WTC11 (cell line): ENCODE results near the gene KIF26A. TPM values are rescaled to one million over a fixed set of nuclear protein-coding genes. Genes with fewer than 3 reads are reported as not detected.

Experiments used
- ATAC-seq: fragments of 200-7000 bp; cut with Tn5 transposase; 2 replicates; pipeline ENCODE4 v1.10.0; 2021; ENCODE audit warnings: mild to moderate bottlenecking, moderate library complexity
- CTCF ChIA-PET: fragments of 300-600 bp; sonication (Branson Sonifier 250); formaldehyde crosslinking; loops from one replicate; lab custom pipeline; 2021; ENCODE audit warnings: antibody characterized with exemption; lab: Charles Lee
- POLR2A ChIA-PET: fragments of 350-600 bp; sonication (Branson Sonifier 250); formaldehyde crosslinking; loops from one replicate; lab custom pipeline; 2021; ENCODE audit warnings: antibody characterized with exemption; lab: Charles Lee
- DNase-seq: peaks from one replicate; pipeline ENCODE4 v3.0.0; 2021; ENCODE audit warnings: low spot score
- H3K27ac Mint-ChIP-seq: 2 replicates; pipeline ENCODE4 v1.8.0; 2021; ENCODE audit warnings: mixed read lengths
- H3K27me3 Mint-ChIP-seq: 2 replicates; pipeline ENCODE4 v1.8.0; 2021; ENCODE audit warnings: low read depth, mild to moderate bottlenecking, moderate library complexity, mixed read lengths
- H3K36me3 Mint-ChIP-seq: 2 replicates; pipeline ENCODE4 v1.8.0; 2021; ENCODE audit warnings: mixed read lengths
- H3K4me1 Mint-ChIP-seq: 2 replicates; pipeline ENCODE4 v1.8.0; 2022; ENCODE audit warnings: mixed read lengths
- H3K4me3 Mint-ChIP-seq: 2 replicates; pipeline ENCODE4 v1.8.0; 2021; ENCODE audit warnings: mild to moderate bottlenecking, moderate library complexity, mixed read lengths
- H3K9me3 Mint-ChIP-seq: 2 replicates; pipeline ENCODE4 v1.8.0; 2021; ENCODE audit warnings: mixed read lengths
- ARID4B ChIP-seq: sonication (generic); formaldehyde crosslinking; IDR thresholded peaks from 2 replicates; pipeline ENCODE4 v1.8.0; 2023; ENCODE audit warnings: missing genetic modification reagents, mild to moderate bottlenecking, borderline replicate concordance
- ATF1 ChIP-seq: sonication (generic); formaldehyde crosslinking; IDR thresholded peaks from 2 replicates; pipeline ENCODE4 v1.8.1; 2023; ENCODE audit warnings: mild to moderate bottlenecking, moderate library complexity, missing genetic modification reagents
- ESRRA ChIP-seq: sonication (generic); formaldehyde crosslinking; IDR thresholded peaks from 2 replicates; pipeline ENCODE4 v1.8.1; 2022; ENCODE audit warnings: mild to moderate bottlenecking, missing genetic modification reagents, borderline replicate concordance
- FOXK1 ChIP-seq: sonication (generic); formaldehyde crosslinking; IDR thresholded peaks from 2 replicates; pipeline ENCODE4 v1.8.0; 2022; ENCODE audit warnings: mild to moderate bottlenecking, moderate library complexity, missing genetic modification reagents
- MLX ChIP-seq: sonication (generic); formaldehyde crosslinking; IDR thresholded peaks from 2 replicates; pipeline ENCODE4 v1.8.1; 2023; ENCODE audit warnings: mild to moderate bottlenecking, missing genetic modification reagents, moderate library complexity
- NFE2L1 ChIP-seq: sonication (generic); formaldehyde crosslinking; IDR thresholded peaks from 2 replicates; pipeline ENCODE4 v1.8.1; 2023; ENCODE audit warnings: missing genetic modification reagents
- NFYB ChIP-seq: sonication (generic); formaldehyde crosslinking; conservative IDR thresholded peaks from 2 replicates; pipeline ENCODE4 v1.8.0; 2022; ENCODE audit warnings: low read depth, missing genetic modification reagents
- NR1H2 ChIP-seq: sonication (generic); formaldehyde crosslinking; IDR thresholded peaks from 2 replicates; pipeline ENCODE4 v1.9.0; 2021; ENCODE audit warnings: mild to moderate bottlenecking, moderate library complexity, missing genetic modification reagents
- NR3C1 ChIP-seq: sonication (generic); formaldehyde crosslinking; conservative IDR thresholded peaks from 2 replicates; pipeline ENCODE4 v1.8.1; 2023; ENCODE audit warnings: low read depth, mild to moderate bottlenecking, missing genetic modification reagents
- OVOL2 ChIP-seq: fragments of 250-450 bp; sonication (Bioruptor Pico); IDR thresholded peaks from 2 replicates; pipeline ENCODE4 v1.9.0; 2021; ENCODE audit warnings: mild to moderate bottlenecking, borderline replicate concordance
- PRDM15 ChIP-seq: sonication (generic); formaldehyde crosslinking; IDR thresholded peaks from 2 replicates; pipeline ENCODE4 v1.8.0; 2022; ENCODE audit warnings: missing genetic modification reagents
- SP1 ChIP-seq: sonication (generic); formaldehyde crosslinking; conservative IDR thresholded peaks from 2 replicates; pipeline ENCODE4 v1.8.1; 2022; ENCODE audit warnings: missing genetic modification reagents
- TEAD1 ChIP-seq: sonication (generic); formaldehyde crosslinking; IDR thresholded peaks from 2 replicates; pipeline ENCODE4 v1.8.0; 2022; ENCODE audit warnings: mild to moderate bottlenecking, missing genetic modification reagents
- ZNF219 ChIP-seq: sonication (generic); formaldehyde crosslinking; IDR thresholded peaks from 2 replicates; pipeline ENCODE4 v1.8.0; 2023; ENCODE audit warnings: missing genetic modification reagents, mild to moderate bottlenecking, borderline replicate concordance
- ZNF263 ChIP-seq: sonication (generic); formaldehyde crosslinking; IDR thresholded peaks from 2 replicates; pipeline ENCODE4 v1.8.1; 2022; ENCODE audit warnings: low read depth, mild to moderate bottlenecking, moderate library complexity, missing genetic modification reagents
- ZNF317 ChIP-seq: sonication (generic); formaldehyde crosslinking; IDR thresholded peaks from 2 replicates; pipeline ENCODE4 v1.8.1; 2023; ENCODE audit warnings: low read depth, mild to moderate bottlenecking, moderate library complexity, missing genetic modification reagents, borderline replicate concordance
- total RNA-seq: library from RNA; stranded (reverse); gene quantifications from 3 replicates; pipeline ENCODE4 v1.2.3, GENCODE V29; 2021
- TF ChIP-seq, protein P1 (sequence below): fragments of 250-450 bp; sonication (Bioruptor Pico); conservative IDR thresholded peaks from 2 replicates; pipeline ENCODE4 v1.9.0; 2021; ENCODE audit warnings: mild to moderate bottlenecking
- TF ChIP-seq, protein P2 (sequence below): sonication (generic); formaldehyde crosslinking; IDR thresholded peaks from 2 replicates; pipeline ENCODE4 v1.8.0; 2022; ENCODE audit warnings: mild to moderate bottlenecking, missing genetic modification reagents
- TF ChIP-seq, protein P3 (sequence below): sonication (generic); formaldehyde crosslinking; IDR thresholded peaks from 2 replicates; pipeline ENCODE4 v1.8.1; 2023; ENCODE audit warnings: mild to moderate bottlenecking, missing genetic modification reagents, moderate library complexity

KIF26A gene
- total RNA-seq, 1 experiment from 2014 or later, result 53.4 TPM

DNA sequence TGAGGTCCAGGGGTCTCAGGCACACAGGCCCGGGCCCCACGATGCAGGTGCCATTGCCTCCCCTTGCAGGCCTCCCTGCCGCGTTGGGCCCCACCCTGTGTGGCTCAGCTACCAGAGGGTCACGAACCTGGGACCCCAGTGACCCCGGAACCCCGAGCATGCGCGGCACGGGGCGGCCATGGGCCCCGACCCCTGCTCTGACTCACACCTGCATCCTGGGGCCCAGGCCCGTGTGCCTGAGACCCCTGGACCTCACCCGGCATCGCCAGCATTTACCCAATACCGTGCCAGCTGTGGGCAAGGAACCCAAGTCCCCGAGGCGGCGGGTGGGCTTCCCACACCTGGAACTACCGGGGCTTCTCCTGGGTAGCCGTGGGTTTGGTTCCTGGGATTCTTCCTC is 25.2 kb downstream of the KIF26A start (continued):
- no peak for TF ChIP-seq PRDM15 (CRISPR knock-in tag)

DNA sequence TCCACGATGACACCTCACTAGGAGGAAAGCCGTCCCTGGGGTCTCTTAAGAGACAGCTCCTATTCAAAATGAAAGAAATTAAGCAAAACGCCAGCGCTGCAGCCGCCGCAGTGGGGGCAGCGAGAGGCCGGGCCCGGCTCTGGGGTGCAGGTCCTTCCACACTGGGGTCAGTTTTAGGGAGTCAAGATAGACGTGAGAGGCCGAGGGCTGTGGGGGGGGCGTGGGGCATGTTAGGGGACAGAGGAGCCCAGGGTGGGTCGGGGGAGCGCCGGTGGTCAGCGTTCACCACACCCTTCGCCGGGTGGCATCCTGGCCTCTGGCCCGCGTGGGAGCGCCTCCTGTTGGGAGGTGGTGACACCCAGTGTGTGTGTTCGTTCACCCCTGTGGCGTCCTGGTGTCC is 25.7 kb downstream of the KIF26A start:
- no peak overlapping the region for H3K27ac Mint-ChIP-seq
- no peaks in the 10 kb centered on the region for H3K36me3 Mint-ChIP-seq
- no peaks in the 10 kb centered on the region for H3K9me3 Mint-ChIP-seq
- no peak overlapping the region for H3K4me3 Mint-ChIP-seq
- no peaks in the 10 kb centered on the region for H3K27me3 Mint-ChIP-seq
- ChIA-PET CTCF (no interaction called here), POLR2A (no interaction called here)
- TF ChIP-seq SP1 (CRISPR knock-in tag) (no peak), TEAD1 (no peak), ZNF263 (CRISPR knock-in tag) (no peak), ZNF317 (CRISPR knock-in tag) (no peak), ZNF219 (CRISPR knock-in tag) (no peak), ATF1 (CRISPR knock-in tag) (no peak), PRDM15 (CRISPR knock-in tag) (no peak), ARID4B (CRISPR knock-in tag) (no peak), NR3C1 (CRISPR knock-in tag) (no peak), MLX (no peak), FOXK1 (CRISPR knock-in tag) (no peak), NR1H2 (no peak), OVOL2 (CRISPR knock-in tag) (no peak), ESRRA (CRISPR knock-in tag) (no peak), NFYB (CRISPR knock-in tag) (no peak), NFE2L1 (CRISPR knock-in tag) (no peak)
- TF ChIP-seq, protein P1, sequence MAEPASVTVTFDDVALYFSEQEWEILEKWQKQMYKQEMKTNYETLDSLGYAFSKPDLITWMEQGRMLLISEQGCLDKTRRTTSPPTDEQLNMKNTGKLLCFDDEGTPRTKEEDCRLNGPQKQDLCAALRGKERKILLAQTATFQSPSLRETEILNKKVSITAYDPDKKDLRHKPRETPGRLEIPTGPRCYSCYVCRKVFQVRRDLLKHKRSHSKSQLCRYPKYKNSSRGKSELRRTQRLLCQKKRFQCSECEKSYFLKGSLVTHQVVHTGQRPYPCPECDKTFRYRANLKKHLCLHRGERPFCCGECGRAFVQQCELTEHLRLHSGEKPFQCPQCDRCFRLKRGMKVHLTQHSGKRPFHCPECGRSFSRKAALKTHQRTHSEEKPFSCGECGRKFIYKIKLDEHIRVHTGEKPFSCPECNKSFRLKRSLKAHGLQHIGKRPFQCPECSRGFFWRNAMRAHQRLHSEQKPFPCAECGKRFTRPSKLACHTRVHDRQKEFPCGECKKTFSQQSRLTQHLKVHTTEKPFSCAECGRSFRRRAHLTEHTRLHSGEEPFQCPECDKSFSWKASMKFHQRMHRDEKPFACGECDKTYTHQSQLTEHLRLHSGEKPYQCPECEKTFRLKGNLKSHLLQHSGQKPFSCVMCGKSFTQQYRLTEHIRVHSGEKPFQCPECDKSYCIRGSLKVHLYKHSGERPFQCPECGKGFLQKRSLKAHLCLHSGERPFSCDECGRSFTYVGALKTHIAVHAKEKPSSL (CRISPR knock-in tag), result no peak
- TF ChIP-seq, protein P2, sequence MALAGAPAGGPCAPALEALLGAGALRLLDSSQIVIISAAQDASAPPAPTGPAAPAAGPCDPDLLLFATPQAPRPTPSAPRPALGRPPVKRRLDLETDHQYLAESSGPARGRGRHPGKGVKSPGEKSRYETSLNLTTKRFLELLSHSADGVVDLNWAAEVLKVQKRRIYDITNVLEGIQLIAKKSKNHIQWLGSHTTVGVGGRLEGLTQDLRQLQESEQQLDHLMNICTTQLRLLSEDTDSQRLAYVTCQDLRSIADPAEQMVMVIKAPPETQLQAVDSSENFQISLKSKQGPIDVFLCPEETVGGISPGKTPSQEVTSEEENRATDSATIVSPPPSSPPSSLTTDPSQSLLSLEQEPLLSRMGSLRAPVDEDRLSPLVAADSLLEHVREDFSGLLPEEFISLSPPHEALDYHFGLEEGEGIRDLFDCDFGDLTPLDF, result no peak
- TF ChIP-seq, protein P3, sequence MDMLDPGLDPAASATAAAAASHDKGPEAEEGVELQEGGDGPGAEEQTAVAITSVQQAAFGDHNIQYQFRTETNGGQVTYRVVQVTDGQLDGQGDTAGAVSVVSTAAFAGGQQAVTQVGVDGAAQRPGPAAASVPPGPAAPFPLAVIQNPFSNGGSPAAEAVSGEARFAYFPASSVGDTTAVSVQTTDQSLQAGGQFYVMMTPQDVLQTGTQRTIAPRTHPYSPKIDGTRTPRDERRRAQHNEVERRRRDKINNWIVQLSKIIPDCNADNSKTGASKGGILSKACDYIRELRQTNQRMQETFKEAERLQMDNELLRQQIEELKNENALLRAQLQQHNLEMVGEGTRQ, result no peak
- ATAC-seq (no peak), DNase-seq (no peak)
- H3K4me1 Mint-ChIP-seq, result peaks cover 2% of the 10 kb centered on the region; the same call in 1 of the 2 replicates
